T1000 (cell line): ENCODE results near the gene BMP7.
"Not testable (repeated sequence)": the region's sequence is repeated elsewhere in the genome, so short reads cannot be mapped to it uniquely, and the experiment has no call there.

ENCODE experiments used
- DNase-seq: peaks from one replicate; lab custom pipeline; 2025; ENCODE audit warnings: mixed read lengths; lab: John Stamatoyannopoulos, UW

The BMP7 gene

DNA sequence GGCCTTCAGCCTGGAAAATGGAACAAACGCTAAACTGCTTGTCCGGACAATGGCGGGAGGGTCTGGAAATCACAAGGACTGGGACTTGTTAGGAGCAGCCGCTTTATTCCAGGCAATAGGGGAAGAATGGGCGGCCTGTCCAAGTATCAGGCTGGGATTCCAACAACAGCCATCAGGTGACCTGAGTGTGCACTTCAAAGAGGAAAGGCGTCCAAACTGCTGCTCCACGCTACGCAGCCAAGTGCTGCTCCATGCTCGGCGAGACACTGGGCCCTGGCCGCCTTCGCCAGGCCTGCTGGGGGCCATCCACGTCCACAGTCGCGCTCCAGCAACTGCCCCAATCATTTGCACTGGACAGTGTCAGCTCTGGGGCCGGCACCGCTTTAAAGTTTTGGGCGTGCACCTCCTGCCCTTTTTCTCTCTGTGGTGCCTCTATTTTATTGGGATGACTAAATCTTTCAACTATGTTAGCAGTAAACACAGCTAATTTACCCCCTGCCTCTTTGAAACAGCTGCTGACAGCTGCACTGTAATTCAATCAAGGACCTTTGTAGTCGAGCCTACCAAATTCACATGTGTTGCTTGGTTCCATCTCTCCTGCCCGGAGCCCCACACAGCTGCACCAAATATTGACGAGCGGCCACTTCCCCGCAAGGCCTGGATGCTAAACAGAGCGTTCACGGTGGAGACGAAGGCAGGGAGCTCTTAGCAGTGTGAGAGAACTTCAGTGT lies 98.3 kb downstream of the BMP7 start:
- peak; percentile 15 for DNase-seq

DNA sequence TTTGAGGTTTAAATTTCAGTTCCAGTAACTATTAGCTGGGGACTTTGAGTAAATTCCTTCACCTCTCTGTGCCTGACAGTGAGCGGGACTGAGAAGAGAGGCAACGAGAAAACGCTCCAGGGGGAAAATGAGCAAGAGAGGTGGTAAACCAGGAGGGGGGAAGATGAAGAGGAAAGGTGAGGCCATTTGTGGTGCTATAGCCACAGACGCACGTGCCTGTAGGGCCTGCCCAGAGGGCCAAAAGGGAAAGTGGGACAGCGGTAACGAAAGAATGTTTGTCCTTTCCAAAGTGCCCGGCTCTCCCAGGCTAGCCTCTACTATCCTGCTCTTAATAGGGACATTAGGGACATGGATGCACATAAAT lies 99.2 kb downstream of the BMP7 start:
- no peak for DNase-seq

DNA sequence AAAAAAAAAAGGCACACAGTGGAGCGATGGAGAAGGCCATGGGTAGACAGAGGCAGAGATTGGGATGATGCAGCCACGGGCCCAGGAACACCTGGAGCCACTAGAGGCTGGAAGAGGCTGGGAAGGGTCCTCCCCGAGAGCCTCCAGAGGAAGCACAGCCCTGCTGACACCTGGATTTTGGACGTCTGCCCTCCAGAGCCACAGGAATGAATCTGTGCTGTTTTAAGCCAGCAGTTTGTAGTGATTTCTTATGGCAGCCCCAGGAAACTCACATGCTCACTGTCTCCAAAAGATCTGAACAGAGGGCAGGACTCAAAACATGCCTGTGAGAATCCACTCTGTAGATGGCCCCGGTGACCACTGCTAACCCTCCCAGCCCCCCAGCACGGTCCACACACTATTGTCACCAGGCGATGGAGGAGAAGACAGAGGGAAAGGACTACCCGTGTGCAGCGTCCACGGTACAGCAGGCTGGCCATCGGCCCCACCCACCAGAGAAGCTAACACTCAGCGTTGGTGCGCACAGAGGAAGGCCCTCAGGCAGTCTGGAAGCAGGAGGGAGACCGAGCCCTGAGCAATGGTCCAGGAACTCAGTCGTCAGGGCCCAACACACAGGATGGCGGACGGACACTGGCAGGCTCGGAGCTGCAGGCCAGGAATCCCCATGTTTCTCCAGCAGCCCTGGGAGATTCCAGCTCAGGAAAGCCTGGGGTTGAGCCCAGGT lies 99.7 kb downstream of the BMP7 start:
- no peak for DNase-seq

DNA sequence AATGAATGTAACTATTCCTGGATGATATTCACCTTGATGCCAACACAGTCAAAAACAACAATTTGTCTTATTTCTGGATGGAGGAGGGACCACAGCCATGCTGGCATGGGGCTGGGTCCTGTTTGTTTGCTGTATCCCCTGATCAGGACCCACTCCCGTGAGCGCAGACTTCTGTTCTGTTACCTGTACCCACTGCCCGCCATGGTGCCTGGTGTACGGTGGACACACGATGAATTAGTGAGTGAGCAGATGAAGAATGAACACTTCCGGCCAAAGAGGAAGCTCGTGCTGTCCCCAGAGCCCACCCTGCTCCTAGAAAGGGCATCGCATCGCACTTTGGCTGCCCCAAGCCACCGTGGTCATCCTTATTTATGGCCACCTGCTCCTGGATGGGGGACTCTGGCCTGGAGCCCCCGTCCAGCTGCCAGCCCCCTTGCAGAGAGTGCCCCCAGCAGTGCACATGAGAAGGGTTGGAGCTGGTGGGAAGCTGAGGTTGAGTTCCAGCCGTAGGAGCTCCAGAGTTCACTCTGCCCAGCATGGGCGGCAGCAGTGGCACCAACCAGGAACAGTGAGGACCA lies 100.9 kb downstream of the BMP7 start:
- DNase-seq, result no peak

DNA sequence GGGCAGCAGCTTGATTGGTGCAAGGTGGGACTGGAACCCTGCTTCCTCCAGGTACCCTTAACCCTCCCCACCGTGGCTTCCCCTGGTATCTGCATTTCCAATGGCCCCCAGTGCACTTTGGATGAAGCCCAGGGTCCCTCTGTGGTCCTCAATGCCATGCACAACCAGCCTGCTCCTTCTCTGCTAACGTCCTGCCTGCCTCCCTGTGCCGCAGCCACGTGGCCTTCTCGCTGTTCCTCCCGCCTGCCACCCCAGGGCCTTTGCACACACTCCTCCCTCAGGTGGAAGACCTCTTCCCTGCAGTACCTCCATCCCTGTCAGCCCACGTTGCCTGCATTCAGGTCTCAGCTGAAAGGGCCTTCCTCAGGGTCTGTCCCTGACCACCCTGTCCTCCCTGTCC lies 101.6 kb downstream of the BMP7 start:
- DNase-seq, result no peak

DNA sequence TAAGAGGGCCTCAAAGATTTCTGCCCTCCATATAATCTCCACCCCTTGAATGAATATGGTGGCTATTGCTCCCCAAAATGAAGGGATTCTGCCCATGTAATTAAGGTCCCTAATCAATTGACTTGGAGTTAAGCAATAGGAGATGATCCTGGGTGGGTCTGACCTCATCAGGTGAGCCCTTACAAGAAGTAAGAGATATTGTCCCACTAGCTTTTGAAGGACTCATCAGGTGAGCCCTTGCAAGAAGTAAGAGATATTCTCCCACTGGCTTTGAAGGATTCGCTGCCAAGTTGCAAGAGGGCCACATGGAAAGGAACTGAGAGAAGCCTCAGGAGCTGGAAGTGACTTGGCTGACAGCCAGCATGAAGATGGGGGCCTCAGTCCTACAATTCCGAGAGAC lies 103.4 kb downstream of the BMP7 start:
- DNase-seq, result no peak

DNA sequence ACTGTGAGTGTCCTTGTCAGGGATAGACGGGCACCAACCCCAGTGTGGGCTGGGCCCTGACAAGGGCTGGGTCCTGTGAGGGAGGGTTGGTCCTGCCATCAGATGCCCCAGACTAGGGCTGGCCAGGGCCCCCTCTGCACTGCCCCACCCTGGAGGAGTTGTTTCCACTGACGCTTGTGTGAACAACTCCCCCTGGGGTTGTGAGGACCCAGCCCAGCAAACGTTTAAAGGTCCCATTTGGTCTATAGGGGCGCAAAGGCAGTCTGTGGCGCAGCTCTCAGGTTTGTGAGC lies 104.1 kb downstream of the BMP7 start:
- DNase-seq, result no peak

DNA sequence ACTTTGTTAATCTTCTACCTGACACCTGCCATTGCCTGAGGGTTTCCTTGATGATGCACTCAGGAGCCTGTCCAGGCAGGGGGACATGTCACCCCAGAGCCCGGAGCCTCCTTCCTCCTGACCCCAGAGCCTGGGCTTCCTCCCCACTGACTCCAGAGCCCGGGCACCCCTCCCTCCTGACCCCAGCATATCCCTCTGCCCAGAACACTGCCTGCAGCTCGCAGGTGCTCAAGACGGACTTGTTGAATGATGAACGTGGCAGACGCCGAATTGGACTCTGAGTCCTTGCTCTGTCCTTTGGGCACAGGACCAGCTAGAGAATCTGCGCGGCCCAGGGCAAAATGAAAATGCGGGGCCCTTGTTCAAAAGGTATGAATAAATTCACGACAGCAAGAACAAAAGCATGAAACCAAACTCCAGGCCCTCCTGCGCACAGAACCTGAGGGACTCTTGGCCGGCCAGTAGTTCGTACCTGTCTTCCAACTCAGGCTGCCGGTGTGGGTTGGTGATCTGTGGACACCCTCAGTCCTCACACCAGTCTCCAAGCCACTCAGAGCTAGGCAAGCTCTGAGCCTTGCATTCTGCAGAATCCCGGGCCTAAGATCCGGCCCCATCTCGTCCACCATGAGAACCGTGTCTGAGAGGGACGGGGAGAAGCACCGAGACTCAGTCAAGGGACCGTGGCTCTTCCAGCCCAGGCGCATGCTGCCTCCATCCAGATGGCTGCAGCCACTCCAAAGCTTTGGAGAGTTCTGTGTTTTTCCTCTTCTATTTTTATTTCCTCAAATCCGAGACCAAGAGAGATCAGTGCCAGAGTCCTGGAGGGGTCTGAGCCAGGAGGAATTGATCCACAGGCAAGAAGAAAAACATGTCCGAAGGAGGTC lies 104.7 kb downstream of the BMP7 start:
- DNase-seq, result no peak

DNA sequence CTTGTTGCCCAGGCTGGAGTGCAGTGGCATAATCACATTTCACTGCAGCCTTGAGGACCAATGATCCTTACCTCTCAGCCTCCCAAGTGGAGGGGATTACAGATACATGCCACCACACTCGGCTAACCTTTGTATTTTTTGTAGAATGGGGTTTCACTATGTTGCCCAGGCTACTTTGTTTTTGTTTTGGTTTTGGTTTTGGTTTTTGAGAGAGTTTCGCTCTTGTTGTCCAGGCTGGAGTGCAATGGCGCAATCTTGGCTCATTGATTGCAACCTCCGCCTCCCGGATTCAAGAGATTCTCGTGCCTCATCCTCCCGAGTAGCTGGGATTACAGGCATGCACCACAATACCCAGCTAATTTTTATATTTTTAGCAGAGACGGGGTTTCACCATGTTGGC lies 105.5 kb downstream of the BMP7 start:
- no peak for DNase-seq

DNA sequence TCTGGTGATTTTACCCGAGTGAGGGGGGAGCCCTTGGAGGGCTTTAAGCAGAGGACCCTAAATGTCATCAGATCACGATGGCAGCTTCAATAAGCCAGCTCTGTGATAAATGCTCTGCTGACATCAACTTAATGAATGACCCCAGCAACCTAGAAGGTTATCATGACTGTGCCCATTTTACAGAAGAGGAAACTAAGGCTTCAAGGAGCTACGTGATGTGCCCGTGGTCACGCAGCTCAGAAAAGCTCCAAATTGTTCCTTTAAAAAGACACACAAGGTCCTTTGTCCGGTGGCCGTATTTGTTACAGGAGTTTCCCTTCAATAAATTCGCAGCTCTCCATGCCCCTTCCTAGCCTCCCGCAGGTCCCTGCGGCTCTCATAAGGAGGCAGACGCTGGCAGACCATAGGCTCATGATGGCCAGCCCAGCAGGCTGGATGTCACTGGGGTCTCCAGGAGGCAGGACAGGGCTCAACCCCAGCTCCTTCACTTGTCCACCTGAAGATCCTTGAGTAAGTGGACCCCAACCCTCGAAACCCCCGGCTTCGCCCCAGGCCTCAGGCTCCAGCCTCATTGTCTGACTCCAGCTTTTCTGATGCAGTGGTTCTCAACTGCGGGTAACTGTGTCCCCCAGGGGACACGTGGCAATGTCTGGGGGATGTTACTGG lies 106.4 kb downstream of the BMP7 start:
- no peak for DNase-seq

DNA sequence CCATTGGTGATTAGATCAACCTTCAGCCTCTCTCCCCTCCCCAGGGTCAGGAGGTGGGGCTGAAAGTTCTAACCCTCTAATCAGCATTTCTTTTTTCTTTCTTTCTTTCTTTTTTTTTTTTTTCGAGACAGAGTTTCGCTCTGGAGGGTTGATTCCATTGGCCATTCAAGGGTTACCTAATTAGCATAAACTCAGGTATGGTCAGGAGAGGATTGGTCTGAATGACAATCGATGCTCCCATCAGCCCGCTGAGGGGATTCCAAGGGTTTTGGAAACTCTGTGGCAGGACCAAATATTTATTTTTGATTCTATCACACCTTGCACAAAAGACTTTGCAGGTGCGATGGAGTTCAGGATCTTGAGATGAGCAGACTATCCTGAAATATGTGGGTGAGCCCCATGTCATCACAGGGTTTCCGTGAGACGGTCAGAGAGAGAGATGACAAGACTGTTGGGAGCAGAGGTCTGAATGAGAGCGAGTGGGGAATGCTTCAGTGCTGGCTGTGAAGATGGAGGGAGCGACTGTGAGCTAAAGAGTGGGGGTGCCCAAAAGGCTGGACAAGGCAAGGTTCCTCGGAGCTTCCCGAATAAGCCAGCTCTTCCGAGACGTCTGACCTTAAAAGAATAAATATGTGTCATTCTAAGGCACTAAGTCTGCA lies 107.1 kb downstream of the BMP7 start:
- no peak for DNase-seq

DNA sequence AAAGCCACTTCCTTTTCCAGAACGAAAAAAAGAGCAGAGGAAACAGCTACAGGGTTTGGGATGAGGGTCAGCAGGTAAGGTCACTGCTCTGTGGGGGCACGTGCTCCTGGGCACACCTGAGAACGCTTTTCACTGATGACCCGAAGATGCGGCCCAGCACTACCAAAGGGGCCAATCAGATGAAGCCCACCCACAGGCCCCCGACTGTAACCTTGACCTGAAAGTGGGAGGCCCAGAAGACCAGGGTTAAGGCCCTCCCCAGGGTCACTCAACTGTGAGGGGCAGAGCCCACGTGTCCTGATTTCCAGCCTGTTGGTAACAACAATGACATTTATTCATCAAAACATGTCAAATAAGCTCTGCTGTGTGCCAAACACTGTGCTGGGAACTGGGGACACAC lies 108.0 kb downstream of the BMP7 start:
- DNase-seq, result no peak

DNA sequence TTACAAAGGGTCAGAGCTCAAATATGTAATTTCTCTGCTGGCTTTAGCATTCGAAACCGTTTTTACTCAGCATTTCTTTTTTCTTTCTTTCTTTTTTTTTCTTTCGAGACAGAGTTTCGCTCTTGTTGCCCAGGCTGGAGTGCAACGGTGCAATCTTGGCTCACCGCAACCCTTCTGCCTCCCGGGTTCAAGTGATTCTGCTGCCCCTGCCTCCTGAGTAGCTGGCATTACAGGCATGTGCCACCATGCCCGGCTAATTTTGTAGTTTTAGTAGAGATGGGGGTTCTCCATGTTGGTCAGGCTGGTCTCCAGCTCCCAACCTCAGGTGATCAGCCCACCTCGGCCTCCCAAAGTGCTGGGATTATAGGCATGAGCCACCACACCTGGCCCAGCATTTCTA lies 108.7 kb downstream of the BMP7 start:
- DNase-seq, result not testable (repeated sequence)

DNA sequence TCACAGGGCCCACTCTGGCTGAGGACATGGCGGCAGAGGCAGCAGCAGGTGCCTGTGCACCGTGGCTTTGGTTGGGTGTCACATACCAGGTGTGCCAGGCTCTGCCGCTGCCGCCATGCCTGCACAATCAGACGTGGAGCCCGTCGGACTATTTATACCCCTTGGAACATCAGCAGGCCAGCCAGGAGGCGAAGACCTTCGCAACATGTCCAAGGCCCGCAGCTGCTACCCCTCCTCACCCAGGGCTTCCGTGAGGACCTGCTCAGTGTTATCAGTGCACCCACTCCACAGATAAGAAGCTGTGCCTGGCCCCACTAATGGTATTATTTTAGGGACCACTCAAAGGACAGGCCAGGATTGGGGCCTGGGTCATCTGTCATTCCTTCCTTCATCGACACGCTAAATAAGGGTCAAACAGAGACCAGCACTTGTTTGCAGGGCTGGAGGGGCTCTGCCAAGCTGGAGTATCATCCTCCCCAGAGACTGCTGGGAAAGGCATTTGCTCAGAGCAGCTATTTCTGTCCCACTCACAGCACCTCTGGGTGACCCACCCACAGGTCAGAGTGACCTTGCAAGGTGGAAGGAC lies 109.2 kb downstream of the BMP7 start:
- no peak for DNase-seq

DNA sequence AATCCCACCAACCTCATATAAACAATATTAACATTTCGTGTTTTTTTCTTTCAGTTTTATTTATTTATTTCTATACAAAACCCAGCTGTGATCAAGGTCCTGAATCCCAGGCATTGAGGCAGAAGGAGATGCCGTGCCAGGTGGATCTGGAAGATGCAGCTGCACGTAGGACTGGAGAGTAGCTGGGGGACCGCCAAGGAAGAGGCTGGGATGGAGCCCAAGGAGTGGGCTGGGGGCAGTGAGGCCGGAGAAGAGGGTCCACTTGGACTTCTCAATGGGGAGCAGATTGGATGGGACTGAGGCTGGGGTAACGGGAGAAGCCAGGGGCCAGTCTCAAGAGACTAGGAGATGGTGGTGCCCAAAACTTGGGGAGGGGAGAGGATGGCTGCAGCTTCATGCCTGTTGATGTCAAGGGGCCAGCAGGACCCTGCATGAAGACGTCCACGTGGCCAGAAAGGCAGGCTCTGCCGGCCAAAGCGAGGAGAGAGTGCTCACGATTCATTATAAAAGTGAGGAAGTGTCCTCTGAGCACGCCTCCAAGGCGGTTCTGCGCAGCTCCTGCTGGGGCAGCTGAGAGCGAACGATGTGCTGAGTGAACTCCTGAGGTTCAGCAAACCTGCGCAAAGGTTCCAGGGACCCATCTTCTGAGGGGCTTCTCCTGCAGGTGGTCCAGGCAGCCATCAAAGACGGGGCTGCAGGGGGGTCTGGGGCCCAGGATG lies 110.3 kb downstream of the BMP7 start:
- DNase-seq, result no peak

DNA sequence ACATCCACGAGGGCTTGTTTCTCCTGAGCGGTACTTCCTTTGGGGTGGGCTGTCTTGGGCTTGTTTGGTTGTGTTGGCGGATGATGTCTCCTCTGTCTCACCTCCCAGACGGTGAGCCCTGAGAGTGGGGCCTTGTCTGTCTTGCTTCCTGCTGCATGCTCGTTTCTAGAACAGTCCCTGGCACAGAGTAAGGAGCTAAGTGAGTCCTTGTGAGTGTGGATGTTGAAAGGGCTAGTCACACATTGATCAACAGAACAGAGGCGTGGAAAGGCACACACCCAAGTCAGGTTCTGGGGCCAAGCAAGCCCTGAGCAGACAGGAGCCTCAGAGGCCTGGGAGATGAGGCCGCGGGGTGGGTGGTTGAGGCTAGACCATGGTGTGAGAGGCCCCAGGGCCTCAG lies 111.0 kb downstream of the BMP7 start:
- no peak for DNase-seq

DNA sequence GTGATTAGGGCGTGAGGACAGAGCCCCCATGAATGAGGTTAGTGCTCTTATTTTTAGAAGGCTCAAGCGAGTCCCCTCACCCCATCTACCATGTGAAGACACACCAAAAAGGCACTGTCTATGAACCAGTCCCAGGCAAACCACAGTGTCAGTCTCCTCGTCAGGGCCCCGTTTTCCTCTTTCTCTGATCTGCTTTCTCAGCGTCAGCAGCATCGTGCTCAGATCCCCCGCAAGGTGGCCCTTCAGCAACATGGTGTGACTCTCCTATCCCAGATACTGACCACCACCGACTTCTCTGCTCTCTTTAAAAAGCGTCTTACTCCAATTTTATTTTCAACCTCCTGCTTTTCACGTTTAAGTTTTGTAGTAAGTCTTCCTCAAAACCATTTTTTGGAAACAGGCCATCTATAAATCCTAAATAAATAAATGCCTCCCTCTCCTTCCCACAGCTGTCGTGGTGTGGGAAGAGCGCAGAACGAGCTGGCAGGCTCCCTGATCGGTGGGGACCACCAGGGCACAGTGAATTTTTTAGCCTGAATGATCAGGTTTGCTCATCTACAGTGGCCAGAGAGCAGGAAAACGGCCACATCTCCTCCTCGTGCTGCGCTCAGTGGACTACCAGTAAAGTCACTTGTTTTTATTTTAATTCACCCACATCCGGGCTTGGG lies 113.1 kb downstream of the BMP7 start:
- DNase-seq, result no peak

DNA sequence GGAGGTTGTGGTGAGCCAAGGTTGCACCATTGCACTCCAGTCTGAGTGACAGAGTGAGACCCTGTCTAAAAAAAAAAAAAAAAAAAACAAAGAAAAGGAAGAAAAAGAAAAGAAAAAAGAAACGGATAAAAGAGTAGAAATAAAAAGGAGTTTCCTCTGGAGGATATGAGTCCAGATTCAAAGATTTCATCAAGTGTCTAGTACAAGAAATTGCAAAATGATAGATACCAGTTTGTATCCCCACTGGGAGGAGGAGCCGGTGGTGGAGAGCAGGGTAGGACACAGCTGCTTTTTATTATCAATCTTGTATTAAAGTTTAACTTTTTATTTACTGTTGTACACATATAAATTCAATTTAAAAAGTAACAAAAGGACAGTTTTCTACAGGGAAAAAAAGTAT lies 113.9 kb downstream of the BMP7 start:
- DNase-seq, result no peak

DNA sequence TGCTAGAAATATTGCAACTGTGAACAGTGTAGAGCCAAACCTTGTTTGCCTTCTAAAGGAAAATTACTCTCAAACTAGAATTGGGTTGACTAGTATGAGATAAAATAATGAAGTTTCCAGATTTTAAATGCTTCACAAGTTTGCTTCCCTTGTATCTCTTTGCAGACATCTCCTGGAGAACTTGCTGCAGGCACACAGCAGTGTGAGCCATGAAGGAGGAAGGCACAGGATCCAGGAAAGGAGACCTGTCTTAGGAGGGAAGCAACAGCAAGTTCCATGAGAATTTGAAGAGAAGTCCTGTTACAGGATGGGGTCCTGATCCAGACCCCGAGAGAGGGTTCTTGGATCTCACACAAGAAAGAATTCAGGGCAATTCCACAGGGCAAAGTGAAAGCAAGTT lies 115.9 kb downstream of the BMP7 start:
- DNase-seq, result no peak

DNA sequence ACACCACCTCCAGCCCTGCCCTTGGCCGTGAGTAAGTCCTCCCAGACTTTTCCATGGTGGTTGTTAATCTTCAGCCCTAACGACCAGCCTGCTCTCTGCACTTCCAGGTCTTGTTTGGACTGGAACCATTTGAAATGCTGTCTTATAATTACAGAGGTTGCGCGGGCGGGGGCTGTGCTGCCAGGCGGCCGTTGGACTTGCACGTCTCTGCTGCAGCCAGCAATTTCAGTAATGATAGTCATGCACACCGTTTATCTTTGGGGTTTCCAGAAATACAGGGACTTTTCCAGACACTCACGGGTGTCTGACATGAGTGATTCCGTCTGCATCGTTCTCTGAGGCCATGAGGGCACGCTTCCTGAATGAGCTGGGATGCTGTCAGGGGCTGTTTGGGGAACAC lies 118.2 kb downstream of the BMP7 start:
- no peak for DNase-seq
